Spleen (tissue), 7 donors: ENCODE data around the gene GRIK1.

Experiments
- CTCF ChIP-seq, 11 experiments: fragments of 200-600 bp in 7 of 11; fragments of 450-650 bp in 4 of 11; sonication (generic) in 4 of 11; IDR thresholded peaks in 8 of 11; conservative IDR thresholded peaks in 3 of 11; 1 replicate in 7 of 11; 2 replicates in 4 of 11; pipeline versions ENCODE4 v1.4.0 to v1.8.0; 2016 to 2021; ENCODE audit warnings: antibody characterized with exemption in 11 of 11, inconsistent platforms in 4 of 11, mild to moderate bottlenecking in 1 of 11
- POLR2A ChIP-seq, 3 donors: fragments of 450-650 bp; IDR thresholded peaks; one replicate each; pipeline ENCODE4 v1.5.1; 2017; ENCODE audit warnings: antibody characterized with exemption in 3 of 3, mild to moderate bottlenecking in 1 of 3
- POLR2AphosphoS5 ChIP-seq, 3 donors: sonication (generic); formaldehyde crosslinking; IDR thresholded peaks; one replicate each; pipeline ENCODE4 v1.5.1; 2017; ENCODE audit warnings: antibody characterized with exemption in 3 of 3
- donor health status: DM: no; HTN: no; CAD: no; lungs with moderate emphysema.
- donor health status: DM: no; HTN: no; CAD: no.
- donor health status: DM: no; HTN: no; CAD: no.

DNA sequence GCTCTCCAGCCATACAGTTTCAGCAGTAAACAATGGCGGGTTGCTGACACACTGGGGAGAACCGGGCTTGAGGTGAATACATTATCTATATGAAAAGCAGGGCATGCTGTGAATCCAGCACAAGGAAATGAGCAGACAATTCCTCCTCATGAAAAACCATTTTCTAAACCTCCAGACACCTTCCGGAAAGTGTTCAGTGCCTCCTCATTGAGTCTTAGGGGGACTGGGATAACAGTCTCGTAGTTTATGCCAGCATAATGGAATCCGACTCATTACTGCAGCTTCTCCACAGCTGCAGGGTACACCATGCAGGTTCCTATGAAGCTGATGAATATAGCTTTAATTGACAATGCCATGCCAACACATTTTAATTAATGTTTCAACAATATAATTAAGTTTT lies 356.9 kb downstream of the GRIK1 start:
- TF ChIP-seq CTCF (IDR thresholded peaks at IDR 0.05 in 8 of 11, conservative IDR thresholded peaks at IDR 0.05 in 3 of 11): no peak
- TF ChIP-seq POLR2AphosphoS5 (IDR thresholded peaks at IDR 0.05): no peak
- no peak for TF ChIP-seq POLR2A (IDR thresholded peaks at IDR 0.05)
